ENCODE data around the gene MYL4. TPM values are rescaled to one million over a fixed set of nuclear protein-coding genes. Genes with fewer than 3 reads are reported as not detected.

MYL4 gene
- total and polyA plus RNA-seq, 2 of the 8 experiments (the other 6 are each of a cell fraction or from before 2014, with no cell fraction given) = 0.12 TPM; not detected in 1

GRCh38 chr17:47188876-47189731 lies 20.0 kb upstream of the MYL4 start, which contains the start of gene CDC27 (continued):
- TF ChIP-seq, protein P1, sequence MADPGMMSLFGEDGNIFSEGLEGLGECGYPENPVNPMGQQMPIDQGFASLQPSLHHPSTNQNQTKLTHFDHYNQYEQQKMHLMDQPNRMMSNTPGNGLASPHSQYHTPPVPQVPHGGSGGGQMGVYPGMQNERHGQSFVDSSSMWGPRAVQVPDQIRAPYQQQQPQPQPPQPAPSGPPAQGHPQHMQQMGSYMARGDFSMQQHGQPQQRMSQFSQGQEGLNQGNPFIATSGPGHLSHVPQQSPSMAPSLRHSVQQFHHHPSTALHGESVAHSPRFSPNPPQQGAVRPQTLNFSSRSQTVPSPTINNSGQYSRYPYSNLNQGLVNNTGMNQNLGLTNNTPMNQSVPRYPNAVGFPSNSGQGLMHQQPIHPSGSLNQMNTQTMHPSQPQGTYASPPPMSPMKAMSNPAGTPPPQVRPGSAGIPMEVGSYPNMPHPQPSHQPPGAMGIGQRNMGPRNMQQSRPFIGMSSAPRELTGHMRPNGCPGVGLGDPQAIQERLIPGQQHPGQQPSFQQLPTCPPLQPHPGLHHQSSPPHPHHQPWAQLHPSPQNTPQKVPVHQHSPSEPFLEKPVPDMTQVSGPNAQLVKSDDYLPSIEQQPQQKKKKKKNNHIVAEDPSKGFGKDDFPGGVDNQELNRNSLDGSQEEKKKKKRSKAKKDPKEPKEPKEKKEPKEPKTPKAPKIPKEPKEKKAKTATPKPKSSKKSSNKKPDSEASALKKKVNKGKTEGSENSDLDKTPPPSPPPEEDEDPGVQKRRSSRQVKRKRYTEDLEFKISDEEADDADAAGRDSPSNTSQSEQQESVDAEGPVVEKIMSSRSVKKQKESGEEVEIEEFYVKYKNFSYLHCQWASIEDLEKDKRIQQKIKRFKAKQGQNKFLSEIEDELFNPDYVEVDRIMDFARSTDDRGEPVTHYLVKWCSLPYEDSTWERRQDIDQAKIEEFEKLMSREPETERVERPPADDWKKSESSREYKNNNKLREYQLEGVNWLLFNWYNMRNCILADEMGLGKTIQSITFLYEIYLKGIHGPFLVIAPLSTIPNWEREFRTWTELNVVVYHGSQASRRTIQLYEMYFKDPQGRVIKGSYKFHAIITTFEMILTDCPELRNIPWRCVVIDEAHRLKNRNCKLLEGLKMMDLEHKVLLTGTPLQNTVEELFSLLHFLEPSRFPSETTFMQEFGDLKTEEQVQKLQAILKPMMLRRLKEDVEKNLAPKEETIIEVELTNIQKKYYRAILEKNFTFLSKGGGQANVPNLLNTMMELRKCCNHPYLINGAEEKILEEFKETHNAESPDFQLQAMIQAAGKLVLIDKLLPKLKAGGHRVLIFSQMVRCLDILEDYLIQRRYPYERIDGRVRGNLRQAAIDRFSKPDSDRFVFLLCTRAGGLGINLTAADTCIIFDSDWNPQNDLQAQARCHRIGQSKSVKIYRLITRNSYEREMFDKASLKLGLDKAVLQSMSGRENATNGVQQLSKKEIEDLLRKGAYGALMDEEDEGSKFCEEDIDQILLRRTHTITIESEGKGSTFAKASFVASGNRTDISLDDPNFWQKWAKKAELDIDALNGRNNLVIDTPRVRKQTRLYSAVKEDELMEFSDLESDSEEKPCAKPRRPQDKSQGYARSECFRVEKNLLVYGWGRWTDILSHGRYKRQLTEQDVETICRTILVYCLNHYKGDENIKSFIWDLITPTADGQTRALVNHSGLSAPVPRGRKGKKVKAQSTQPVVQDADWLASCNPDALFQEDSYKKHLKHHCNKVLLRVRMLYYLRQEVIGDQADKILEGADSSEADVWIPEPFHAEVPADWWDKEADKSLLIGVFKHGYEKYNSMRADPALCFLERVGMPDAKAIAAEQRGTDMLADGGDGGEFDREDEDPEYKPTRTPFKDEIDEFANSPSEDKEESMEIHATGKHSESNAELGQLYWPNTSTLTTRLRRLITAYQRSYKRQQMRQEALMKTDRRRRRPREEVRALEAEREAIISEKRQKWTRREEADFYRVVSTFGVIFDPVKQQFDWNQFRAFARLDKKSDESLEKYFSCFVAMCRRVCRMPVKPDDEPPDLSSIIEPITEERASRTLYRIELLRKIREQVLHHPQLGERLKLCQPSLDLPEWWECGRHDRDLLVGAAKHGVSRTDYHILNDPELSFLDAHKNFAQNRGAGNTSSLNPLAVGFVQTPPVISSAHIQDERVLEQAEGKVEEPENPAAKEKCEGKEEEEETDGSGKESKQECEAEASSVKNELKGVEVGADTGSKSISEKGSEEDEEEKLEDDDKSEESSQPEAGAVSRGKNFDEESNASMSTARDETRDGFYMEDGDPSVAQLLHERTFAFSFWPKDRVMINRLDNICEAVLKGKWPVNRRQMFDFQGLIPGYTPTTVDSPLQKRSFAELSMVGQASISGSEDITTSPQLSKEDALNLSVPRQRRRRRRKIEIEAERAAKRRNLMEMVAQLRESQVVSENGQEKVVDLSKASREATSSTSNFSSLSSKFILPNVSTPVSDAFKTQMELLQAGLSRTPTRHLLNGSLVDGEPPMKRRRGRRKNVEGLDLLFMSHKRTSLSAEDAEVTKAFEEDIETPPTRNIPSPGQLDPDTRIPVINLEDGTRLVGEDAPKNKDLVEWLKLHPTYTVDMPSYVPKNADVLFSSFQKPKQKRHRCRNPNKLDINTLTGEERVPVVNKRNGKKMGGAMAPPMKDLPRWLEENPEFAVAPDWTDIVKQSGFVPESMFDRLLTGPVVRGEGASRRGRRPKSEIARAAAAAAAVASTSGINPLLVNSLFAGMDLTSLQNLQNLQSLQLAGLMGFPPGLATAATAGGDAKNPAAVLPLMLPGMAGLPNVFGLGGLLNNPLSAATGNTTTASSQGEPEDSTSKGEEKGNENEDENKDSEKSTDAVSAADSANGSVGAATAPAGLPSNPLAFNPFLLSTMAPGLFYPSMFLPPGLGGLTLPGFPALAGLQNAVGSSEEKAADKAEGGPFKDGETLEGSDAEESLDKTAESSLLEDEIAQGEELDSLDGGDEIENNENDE (IDR thresholded peaks at IDR 0.05; ENCODE audit: insufficient replicate concordance, low read length) = no peak
- TF ChIP-seq SRF (IDR thresholded peaks at IDR 0.05; ENCODE audit: low read depth, low read length) (no peak), ASH2L (IDR thresholded peaks at IDR 0.05; ENCODE audit: low read length) (peak; percentile 86), POLR2AphosphoS5 (IDR thresholded peaks at IDR 0.05; ENCODE audit: low read depth, low read length) (0 out of 2 replicates have a peak, but pooled peaks have one; percentile 22), CREB1 (IDR thresholded peaks at IDR 0.05) (peak; percentile 52; the same call in 1 of the 2 replicates), BRCA1 (IDR thresholded peaks at IDR 0.05; ENCODE audit: low read depth, low read length) (no peak), SUZ12 (IDR thresholded peaks at IDR 0.05; ENCODE audit: low read length) (no peak), NANOG (IDR thresholded peaks at IDR 0.05; ENCODE audit: insufficient read depth, low read depth, low read length, poor library complexity, severe bottlenecking) (no peak), POLR2A (IDR thresholded peaks at IDR 0.05; ENCODE audit: control extremely low read depth in 1 of 2, low read depth in 2 of 2, low read length in 2 of 2) (peak in 1 of 2 experiments; percentile 60; a peak in 1 of 3 replicates)
- TF ChIP-seq, protein P2, sequence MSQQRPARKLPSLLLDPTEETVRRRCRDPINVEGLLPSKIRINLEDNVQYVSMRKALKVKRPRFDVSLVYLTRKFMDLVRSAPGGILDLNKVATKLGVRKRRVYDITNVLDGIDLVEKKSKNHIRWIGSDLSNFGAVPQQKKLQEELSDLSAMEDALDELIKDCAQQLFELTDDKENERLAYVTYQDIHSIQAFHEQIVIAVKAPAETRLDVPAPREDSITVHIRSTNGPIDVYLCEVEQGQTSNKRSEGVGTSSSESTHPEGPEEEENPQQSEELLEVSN (IDR thresholded peaks at IDR 0.05) = 0 out of 2 replicates have a peak, but pooled peaks have one; percentile 6
